GM19193 (cell line): Measurements from ENCODE around the gene TXNRD3.

Experiments
- POLR2A ChIP-seq: IDR thresholded peaks from 4 replicates; pipeline ENCODE4 v1.6.1; 2011; ENCODE audit not compliant: insufficient read depth, insufficient read length; ENCODE audit errors: extremely low read depth

Gene TXNRD3

DNA sequence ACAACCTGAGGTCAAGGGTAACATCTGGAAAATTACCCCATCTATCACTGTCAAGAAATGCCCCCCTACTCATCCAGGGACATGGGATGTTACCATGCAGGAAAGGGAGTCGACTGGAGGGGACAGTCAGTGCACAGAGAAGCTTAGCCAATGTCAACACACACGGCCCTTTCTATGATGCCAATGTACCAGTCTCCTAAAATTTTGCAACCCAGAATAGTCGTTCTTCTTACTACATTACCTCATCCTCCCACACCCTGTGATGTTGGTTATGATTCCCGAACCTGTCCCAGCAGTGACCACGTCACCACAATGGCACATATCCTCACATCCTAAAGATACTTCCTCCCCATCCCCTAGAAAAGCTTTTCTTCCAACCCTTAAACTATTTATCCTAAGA lies 20.1 kb downstream of the TXNRD3 start:
- no peak for TF ChIP-seq POLR2A

DNA sequence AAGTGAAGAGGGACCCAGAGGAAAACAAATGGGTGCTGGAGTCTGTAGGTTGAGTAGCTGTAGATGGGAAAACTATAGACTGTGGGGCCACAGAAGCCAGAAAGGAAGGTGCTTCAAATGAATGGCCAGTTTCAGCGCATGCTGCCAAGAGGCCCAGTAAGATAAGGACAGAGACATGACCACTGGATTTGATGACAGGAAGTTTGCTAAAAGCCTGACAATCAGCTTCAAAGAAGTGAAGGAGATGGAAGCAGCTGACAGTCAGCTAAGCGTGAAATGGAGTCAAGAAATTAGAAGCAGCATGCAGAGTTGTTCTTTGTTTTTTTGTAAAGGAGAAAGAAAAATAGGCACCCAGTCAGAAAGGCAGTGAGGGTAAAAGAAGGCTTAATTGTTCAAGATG lies 24.9 kb downstream of the TXNRD3 start:
- TF ChIP-seq POLR2A = no peak

DNA sequence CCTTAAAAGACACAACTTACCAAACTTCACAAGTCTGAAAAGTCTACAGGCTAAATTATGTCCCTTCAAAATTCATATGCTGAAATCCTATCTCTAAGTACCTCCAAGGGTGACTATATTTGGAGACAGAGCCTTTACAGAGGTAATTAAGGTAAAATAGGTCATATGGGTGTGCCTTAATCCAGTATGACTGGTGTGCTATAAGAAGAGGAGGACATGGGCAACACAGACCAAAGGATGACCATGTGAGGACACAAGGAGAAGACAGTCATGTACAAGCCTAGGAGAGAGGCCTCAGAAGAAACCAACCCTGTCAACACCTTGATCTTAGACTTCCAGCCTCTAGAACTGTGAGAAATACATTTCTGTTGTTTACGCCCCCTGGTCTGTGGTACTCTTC lies 32.2 kb downstream of the TXNRD3 start:
- TF ChIP-seq POLR2A = no peak

DNA sequence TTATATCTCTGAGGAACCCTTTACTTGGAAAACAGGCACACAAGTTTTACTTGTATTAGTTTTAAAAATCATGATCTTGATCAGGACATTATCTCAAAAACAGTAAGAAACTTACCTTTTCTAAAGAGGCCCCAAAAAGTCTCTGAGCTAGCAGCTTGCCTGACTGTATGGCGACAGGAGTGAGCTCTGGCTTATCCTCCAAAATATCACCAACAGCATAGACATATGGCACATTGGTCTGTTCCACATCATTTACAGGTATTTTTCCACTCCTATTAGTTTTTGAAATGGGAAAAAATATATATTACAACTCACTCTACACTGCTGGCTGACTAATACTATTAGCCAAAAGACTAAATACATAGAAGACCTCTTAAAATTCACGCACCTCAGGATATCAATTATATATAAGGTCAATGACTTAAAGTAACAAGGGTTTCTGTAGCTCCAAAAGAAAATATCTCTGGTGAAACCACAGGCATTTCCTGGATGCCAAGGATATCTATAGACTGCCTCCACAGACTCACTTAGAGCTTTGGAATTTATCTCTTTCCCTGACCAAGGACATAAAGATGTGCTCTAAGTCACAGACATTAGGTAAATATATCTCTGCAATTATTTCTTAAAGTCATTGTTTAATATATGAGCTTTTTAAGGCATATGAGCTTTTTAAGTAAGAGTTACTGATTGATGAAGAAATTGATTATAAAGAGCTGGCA lies 33.1 kb downstream of the TXNRD3 start:
- no peak for TF ChIP-seq POLR2A

DNA sequence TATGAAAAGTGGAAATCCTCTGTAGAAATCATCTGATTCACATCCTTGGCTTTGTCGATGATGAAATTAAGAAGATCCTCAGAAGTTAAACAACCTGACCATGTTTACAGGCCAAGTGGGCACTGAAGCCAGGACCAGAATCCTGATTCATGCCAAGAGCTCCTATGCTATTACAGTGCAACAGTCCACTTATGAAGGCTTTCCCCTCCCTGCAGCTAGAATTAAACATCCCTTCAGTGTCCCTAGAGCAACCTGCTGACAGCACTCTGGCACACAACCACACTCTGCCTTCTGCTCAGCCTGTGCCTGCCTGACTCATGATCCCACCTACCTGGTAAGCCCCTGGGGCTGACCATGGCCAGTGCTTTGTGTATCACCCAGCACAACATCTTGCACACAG lies 33.8 kb downstream of the TXNRD3 start:
- TF ChIP-seq POLR2A = no peak

DNA sequence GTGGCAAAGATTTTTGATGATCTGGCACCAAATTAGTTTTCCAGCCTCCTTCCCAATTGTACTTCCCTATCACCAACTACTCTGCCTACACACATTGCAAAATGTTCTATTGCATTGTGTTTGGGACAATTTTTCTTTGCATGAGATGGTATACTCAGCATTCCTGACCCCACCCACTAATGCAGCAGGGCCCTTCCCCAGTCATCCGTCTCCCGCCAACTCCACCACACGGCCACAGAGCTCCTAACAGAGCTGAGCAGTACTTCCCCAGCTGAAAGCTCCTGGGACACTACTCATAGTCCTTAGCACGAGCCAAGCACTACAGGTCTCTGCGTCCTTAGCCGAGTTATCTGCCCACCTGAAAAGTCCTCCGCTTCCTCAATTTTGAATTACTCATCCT lies 34.2 kb downstream of the TXNRD3 start:
- TF ChIP-seq POLR2A = no peak

DNA sequence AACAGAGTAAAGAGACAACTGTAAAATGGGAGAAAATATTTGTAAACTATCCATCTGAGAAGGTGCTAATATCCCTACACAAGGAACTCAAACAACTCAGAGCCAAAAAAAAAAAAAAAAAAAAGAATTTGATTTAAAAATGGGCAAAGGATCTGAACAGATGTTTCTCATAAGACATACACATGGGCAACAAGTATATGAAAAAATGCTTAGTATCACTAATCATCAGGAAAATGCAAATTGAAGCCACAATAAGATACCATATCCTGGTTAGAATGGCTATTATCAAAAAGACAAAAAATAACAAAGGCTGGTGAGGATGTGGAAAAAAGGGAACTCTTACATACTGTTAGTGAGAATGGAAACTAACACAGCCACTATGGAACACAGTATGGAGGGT lies 36.2 kb downstream of the TXNRD3 start:
- TF ChIP-seq POLR2A = no peak

DNA sequence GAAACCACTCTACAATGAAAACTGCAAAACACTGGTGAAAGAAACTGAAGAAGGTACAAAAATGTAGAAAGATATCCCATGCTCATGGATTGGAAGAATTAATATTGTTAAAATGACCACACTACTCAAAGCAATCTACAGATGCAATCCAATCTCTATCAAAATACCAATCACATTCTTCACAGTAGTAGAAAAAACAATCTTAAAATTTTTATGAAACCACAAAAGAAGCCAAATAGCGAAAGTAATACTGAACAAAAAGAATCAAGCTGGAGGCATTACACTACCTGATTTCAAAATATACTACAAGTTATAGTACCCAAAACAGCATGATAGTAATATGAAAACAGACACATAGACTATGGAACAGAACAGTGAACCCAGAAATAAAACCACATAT lies 36.9 kb downstream of the TXNRD3 start:
- TF ChIP-seq POLR2A = no peak

DNA sequence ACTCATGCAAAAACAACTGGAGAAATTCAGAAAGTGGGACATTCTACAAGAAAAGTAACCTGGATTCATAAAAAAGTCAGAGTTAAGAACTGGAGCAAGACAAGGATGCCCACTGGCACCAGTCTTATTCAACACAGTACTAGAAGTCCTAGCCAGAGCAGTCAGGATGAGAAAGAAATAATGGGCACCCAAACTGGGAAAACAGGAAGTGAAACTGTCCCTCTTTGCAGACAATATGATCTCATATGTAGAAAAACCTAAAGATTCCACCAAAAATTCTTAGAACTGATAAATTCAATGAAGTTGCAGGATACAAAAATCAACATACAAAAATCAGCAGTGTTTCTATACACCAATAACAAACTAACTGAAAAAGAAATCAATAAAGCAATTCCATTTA lies 37.4 kb downstream of the TXNRD3 start:
- no peak for TF ChIP-seq POLR2A

DNA sequence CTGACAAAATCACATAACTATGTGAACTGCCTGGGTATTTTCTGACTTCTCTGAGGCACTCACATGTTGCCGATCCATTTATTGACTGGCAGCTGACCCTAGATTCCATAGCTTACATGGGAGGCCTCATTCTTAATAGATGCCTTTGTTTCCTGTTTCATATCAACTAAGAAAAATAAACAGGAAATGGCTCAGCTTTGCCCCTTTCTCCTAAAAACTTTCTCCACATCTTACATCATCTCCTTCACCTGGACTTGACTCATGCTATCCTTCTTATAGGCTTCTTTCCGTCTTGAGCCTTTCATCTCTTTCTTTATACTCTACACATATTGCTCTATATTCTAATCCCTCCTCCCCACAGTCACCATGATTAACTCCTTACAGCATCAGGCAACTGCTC lies 38.0 kb downstream of the TXNRD3 start:
- no peak for TF ChIP-seq POLR2A

DNA sequence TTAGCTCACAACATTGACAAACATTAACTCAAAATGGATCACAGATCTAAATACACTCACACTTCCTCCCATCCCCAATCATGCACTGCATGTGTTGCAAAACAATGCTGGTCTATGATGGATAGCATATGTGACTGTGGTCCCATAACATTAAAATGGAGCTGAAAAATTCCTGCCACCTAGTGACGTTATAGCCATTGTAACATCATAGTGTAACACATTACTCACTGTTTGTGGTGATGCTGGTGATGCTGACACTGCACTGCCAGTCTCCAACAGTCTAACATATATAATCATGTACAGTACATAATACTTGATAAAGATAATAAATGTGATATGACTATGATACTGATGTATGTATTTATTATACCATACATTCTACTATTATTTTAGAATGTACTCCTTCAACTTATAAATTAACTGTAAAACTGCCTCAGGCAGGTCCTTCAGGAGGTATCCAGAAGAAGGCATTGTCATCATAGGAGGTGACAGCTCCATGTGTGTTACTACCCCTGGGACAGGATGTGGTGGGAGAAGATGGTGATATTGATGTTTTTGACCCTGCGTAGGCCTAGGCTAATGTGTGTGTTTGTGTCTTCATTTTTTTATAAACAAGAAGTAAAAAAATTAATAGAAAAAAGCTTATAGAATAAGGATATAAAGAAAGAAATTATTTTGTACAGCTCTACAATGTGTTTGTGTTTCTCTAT lies 41.3 kb downstream of the TXNRD3 start:
- TF ChIP-seq POLR2A = no peak

DNA sequence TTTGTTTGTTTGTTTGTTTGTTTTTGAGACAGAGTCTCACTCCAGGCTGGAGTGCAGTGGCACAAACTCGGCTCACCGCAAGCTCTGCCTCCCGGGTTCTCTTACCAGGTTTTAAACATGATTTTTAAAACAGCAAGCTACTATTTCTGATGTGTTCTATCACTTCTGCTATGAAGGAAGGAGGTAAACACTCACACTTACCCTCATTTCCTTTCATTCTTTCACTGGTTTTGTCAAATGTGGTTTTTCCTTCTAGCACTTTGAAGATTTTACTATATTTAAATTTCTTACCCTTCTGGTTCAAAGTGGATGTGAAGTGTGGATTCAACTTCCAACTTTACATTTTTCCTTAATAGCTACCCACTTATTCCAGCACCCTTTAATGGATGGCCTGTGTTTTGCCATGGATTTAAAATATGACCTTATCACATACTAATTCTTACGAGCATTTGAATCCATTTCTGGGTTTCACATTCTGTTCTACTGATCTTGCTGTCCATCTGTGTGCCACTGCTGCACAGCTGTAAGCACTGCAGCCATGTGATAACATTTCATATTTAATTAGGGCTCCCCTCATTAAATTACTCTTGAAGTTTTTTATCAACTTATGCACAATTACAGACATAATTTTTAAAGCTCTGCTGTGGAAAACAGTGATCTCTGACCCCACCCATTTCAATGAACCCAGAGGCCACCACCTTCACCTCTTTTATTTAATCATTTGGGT lies 42.3 kb downstream of the TXNRD3 start:
- TF ChIP-seq POLR2A = no peak

DNA sequence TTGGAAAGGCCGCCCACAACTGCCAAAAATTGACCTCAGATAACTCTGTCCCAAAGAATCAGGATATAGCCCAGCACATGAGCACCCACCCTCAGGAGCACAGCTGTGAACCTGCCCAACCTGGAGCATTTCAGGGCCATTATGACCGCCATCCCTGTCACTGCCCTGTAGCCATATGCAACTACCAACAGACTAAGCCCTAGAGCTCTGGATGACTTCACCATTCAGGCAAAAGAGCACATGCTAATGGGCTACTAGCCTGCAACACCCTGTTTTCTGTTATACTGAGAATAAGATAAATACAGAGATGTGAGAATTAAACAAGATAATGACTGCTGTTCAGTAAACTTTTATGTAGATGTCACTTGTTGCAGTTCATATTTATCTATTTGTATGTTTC lies 45.0 kb downstream of the TXNRD3 start:
- TF ChIP-seq POLR2A = no peak

DNA sequence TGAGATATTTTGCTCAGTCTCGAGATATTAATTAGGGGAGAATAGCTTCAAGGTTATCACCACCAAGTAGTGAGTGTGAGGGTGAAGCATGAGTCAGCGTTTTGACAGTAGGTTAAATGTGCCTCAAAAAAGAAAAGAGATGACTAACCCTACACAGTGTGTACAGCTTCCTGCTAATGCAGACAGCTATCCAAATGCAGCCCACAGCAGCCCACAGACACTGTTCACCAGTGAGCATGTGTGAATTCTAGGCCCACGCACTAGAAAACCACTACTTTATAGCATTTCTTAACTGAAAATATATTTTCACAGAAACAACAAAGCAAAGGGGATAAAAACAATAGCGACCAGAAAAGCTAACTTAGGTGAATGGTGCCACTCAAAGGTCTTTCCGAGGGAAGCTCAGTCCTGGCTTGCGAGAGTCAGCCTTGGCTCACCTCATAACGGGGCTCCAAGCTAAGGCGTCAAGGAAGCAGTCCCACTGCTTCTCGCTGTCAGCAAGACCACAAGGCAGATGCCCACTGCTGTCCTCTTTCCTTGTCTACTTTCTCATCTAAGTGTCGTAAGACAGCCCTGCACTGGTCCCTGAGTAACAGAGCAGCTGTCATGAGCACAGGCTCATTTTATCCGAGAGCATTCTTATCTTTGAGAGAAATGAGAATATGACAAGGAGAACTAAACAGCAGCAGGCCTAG lies 47.6 kb downstream of the TXNRD3 start:
- no peak for TF ChIP-seq POLR2A

DNA sequence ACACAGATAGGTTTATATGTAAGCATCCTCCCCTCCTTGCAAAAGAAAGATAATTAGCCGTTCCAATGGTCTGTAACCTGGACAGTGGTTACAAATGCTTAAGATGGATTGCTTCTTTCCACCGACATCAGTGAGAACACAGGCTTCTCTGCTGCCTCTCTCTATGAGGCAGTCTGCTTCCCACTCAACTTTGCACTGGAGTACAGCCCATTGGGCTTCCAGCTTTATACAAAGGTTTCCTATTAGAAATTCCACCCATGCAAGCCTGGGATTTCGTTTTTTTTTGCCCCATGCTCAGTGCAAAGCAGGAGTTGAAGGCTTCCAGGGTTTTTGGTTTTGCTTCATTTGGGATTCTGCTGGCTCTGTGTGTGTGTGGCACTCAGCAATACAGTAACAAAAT lies 48.9 kb downstream of the TXNRD3 start:
- TF ChIP-seq POLR2A = no peak

DNA sequence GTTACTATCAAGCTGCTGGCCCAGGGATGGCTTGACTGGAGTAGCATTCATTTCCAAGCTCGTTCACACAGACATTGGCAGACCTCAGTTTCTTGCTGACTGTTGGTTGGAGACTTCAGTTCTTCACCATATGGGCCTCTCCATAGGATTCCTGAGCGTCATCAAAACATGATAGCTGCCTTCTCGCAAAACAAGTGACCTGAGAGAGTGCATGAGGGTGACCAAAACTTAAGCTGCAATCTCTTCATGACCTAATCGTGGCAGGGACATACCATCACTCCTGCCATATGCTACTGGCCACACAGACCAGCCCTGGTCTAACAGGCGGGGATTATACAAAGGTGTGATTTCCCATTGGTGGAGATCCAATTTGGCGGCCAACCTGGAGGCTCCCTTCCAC lies 50.2 kb downstream of the TXNRD3 start:
- no peak for TF ChIP-seq POLR2A

DNA sequence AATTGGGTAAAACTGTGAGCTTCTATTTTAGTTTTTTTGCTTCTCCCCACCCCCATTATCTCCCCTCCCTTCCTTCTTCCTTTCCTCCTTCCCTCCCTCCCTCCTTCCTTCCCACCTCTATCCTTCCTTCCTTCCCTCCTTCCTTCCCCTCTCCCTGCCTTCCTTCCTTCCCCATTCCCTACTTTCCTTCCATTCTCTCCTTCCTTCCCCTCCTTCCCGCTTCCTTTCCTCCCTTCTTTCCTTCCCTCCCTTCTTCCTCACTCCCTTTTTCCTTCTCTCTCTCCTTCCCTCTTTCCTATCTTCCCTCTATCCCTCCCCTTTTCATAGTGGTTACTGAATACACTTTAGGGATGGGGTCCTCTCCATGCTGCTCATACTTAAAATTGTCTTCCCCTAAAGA lies 55.8 kb downstream of the TXNRD3 start:
- TF ChIP-seq POLR2A = no peak
